Activated CD4-positive, alpha-beta T cell treated with anti-CD3 and anti-CD28 coated beads, Interleukin-10, Interleukin-2, amounts not matched to agents 100 ng/mL and 50 ng/mL, durations not matched to agents 16 hours and 8 hours (primary cell): ENCODE measurements around the gene SLC35A1.

Source experiments
- DNase-seq: peaks from one replicate; pipeline ENCODE4 v3.0.0-alpha.2; 2020

The SLC35A1 gene

DNA sequence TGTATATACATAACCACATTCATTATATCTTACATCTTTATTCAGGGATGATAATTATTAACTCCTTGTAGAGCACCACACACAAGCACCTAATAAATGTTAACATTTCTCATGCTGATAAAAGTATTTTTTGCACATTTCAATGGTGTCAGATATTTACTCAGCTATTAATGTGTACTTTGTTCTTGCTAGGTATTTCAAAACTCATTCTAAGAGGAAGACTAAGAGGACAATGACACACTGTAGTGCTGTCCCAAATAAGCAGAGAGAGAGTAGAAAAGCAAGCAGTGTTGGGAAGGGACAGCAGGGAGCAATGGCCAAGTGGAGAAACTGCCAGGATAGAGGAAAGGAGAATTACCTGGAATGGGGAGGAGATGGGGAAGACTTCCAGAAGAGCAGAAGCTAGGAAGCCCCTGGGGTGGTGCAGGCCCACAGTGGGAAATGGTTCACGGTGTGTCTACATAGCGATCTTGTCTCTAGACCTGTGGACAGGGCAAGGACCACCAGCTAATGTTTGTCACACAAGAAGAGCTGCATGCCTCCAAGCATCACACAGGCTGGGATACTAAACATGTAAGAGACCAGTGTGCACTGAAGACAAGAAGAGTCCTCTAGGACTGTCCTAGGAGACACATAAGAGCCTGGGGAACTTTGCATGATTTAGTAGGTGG, 61.7 kb downstream of the SLC35A1 start:
- no peak for DNase-seq

DNA sequence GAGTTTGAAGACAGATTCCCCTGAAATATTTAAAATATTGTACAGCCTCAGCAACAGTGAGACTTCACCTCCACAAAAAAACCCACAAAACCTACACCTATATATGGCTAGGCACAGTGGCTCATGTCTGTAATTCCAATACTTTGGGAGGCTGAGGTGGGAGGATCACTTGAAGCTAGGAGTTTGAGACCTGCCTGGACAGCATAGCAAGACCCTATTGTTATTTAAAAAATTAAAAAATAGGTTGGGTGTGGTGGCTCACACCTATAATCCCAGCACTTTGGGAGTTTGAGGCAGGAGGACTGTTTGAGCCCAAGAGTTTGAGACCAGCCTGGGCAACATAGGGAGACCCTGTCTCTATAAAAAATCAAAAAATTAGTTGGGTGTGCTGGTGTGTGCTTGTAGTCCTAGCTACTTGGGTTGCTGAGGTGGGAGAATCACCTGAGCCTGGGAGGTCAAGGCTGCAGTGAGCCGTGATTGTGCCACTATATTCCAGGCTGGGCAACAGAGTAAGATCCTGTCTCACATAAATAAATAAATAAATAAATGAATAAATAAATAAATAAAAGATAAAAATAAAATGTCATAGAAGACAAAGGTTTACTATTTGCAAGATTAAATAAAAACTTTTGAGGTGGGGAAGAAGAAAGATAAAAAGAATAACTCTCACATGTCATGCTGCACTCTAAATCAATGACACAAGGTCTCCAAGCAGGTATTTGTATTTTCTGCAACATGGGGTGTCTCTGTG, 65.9 kb downstream of the SLC35A1 start:
- DNase-seq = no peak

DNA sequence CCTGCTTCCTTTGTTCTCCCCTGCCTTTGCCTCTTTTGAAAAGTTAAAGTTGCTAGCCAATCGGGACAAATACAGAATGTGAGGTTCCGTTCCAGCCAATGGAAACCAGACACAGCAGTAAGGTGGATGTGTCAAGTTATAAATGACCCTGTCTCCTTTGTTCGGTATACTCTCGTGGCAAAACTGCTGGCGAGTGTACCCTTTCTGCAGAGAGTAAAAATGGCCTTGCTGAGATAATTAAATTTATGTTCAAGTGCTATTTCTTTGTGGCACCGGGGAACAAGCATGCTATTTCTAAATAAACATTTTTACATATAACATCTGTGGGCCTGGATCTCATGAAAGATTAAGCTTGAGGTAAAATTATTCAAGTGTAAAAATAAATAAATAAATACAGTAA, 66.8 kb downstream of the SLC35A1 start:
- no peak for DNase-seq

DNA sequence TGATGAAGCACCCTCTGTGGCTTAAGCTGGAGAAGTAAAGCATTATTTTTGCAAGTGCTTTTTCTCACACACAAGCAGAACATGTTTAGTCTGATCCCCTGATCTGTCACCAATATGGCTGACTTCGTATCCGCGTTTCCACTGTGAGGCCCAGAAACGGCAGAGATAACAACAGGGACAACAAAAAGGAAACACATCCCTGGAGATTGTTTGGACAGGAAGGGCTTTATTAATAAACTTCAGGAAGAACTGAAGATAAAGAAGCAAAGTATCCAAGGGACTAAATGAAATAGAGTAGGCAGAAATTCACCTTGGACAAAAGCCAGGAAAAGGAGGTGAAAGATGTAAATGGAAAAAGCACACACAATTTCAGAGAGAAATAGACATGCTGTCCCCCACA, 67.8 kb downstream of the SLC35A1 start:
- no peak for DNase-seq

DNA sequence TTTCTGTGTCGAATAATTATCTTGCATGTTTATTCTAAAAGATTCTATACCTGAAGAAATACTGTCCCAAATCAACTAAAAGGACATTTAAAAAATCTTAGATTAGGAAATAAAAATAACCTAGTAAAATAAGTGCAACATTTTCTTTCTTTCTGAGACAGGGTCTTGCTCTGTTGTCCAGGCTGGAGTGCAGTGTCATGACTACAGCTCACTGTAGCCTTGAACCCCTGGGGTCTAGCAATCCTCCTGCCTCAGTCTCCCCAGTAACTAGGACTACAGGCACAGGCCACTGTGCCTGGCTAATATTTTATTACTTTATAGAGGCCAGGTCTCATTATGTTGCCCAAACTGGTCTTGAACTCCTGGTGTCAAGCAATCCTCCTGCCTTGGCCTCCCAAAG, 68.3 kb downstream of the SLC35A1 start:
- no peak for DNase-seq

DNA sequence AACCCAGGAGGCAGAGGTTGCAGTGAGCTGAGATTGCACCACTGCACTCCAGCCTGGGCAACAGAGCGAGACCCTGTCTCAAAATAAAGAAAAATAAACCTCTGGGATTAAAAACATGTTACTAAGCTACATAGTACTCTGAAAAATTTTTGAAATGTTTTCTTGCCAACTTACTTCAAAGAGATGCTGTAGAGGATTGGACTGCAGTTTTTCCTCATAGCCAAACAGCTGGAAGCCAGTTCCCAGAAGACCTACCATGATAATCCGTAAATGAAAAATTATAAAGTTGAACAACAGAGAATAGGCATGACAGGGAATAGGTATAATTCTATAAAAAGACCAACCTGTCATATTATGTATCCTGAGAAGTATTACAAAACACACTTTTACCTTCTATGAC, 69.0 kb downstream of the SLC35A1 start:
- DNase-seq = no peak

DNA sequence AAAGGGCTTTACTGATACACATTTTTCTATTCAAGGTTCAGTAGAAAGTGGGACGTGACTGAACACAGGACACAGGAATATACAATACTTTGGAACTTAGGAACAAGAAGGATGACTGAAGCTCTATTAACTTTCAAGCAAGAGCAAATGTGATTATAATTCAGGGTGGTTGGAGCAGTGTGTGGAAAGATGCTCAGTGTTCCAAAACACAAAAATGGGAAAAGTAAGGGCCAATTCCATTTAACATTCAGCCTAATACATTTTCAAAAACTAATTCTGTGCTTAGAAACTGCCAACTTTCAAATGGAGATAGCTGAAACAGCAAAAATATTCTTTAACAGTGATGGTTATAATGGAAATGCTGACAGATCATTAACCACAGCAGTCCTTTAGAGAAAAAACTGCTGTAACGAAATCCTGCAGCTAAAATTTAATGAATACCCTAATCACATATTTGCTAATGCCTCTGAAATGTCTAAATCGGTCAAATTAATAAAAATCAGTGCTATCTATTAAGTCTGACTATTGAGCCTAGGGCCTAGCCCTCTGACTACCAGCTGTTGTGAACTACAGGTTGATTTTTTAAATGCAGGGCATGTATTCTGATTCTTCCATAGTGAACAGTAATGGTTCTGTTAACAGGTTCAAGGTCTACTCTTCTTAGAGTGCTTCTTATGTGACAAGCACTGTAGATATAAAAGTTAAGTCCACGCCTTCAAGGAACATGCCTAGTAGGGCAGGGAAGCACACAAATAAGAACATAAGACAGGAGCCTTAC, 71.1 kb downstream of the SLC35A1 start:
- DNase-seq = no peak

DNA sequence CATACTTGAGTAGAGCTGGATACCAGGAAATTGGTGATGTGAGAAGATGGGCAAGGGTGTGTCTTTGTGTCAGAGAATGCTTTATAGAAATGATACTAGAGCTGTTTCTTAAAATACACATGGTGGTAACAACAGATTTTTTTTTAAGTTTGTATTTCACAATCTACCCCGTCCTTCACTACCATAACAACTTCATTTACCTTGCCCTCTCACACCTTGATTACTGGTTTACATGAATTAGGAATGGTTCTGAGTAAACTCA, 71.6 kb downstream of the SLC35A1 start:
- no peak for DNase-seq

DNA sequence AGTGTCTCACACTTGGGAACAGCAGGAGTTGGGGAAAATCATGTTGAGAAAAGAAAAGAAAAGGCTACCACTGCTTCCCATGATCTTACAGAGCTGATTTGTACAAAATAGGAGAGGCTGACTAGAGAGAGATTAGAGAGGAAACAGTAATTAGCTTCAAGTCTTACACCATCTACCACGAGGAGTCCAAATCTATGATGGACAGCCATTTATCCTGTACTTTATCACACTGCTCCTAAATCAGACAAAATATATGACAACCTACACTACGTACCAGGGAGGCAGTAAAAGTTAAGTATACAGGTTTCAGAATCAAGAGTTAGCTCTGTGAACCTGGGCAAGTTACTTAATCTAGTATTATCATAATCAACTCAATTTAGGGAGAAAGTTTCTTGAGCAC, 79.0 kb downstream of the SLC35A1 start:
- no peak for DNase-seq

DNA sequence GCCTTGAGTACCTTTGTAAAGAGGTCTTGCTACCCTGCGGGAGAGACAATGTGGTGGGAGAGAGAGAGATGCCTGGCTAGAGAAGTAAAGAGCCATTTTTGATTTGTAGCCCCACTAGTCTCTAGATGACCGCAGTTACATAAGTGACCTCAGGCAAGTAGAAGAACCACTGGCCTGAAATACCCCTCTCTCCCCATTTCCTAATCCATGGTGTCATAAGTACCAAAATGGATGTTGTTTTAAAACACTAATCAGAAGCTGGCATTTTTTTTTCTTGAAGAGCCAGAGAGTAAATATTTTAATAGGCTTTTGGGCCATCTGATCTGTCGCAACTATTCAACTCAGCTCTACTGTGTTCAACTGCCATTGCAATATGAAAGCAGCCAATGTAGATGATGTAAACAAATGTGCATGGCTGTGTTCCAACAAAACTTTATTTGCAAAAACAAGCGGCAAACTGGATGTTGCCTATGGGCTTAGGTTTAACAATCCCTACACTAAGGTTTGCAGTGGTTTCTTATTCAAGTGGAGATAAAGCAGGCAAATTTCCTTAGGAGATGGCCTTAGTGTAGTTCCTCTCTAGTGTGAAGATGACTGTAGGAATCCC, 80.5 kb downstream of the SLC35A1 start:
- DNase-seq = no peak

DNA sequence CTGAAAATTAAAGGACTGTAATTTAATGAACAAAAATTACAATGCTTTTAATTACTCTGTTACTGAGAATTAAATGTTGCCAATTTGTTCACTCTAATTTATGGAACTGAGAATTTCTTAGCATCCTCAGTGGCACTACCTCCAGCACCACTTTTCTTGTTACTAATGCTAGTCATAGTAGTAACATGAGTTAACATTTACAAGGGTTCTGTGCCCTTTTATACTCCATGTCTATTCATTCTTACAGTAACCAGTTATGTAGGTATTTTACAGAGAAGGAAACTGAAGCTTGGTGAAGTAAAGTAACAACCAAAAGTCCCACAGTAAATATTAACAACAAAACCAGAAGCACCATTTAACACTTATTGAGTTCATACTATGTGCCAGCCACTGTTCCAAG, 82.7 kb downstream of the SLC35A1 start:
- DNase-seq = no peak

DNA sequence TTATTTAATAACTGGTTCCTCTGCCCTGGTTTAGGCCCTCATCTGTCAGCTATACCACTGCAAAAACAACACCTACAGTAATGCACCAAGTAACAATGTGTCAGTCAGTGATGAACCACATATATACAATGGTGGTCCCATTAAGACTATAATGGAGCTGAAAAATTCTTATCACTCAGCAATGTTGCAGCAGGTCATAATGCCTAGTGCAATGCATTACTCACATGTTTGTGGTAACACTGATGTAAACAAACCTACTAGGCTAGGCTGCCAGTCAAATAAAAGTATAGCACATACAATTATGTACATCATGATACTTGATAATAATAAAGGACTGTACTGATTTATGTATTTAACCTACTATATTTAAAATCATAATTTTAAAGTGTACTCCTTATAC, 85.7 kb downstream of the SLC35A1 start:
- DNase-seq = no peak

DNA sequence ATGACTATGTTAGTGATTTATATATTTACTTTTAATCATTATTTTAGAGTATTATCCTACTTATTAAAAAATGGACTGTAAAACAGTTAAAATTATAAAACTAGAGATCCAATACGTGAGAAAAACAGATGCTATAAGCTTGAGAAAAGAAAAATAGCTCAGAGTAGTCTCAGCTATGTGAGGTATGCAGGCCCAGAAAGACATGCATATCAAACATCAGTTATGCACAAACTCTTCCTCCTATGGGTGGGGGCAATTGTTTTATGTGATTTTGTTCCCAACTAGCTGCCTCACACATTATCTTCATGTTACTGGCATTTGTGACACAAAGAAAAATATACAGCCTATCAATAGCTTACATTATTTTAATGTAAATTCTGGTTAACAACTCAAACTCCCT, 88.2 kb downstream of the SLC35A1 start:
- no peak for DNase-seq
